HS-5 (cell line): ENCODE data around the gene TUBA1A.
"Not testable (repeated sequence)": the region's sequence is repeated elsewhere in the genome, so short reads cannot be mapped to it uniquely, and the experiment has no call there.

ENCODE experiments used
- DNase-seq: peaks from one replicate; pipeline ENCODE4 v3.0.0-alpha.2; 2012; ENCODE audit warnings: low read depth

Gene TUBA1A

DNA sequence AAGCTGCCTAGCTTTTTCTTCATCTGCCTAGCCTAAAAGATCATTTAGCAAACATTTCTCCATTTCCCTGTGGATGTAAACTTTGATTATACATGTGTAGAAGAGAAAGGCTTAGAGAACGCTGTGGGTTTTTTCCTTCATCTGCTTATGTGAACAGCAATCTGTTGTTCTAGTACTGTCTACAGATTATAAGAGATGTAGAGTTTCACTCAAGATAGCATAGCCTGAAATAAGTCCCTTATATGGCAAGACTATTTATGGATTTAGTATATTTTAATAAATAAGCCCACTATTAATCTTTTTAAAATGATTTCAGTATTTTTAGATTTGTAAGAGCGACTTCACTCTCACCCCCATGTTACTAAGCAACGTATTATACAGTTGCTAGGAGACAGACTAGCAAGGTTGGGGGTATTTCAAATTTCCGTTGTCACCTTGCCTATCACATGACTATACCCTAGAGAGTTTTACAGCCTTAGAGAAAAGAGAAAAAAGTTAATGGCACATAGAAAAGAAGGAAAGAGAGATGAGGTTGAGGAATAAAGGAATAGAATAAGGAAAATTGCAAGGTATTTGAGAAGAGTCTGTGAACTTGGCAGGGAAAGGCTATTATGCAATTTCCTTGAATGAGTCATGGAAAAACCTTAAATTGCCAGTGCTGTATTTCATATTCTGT, 12.2 kb upstream of the TUBA1A start:
- no peak for DNase-seq

GRCh38 chr12:49198431-49199155, 9.7 kb upstream of the TUBA1A start:
- peak; percentile 87 for DNase-seq

DNA sequence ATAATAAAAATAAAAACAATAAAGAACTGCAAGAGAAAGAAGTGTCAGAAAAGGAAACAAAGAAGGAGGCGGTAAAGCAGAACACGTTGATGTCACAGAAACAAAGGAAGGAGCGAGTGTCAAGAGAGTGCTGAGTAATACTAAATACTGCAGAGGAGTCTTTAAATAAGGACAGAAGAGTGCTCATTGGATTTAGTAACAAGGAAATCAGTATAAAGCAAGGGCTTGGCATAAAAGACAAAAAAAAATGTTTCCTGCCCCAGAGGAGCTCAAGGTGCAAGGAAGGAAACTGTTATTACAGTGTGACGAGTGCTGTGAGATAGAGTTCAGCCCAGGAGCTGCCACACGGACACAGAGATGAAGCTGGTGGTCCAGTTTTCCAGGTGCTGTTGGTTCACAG, 8.4 kb upstream of the TUBA1A start:
- DNase-seq: no peak

- DNase-seq: no peak
Measured at GRCh38 chr12:49195736-49196135, 6.9 kb upstream of the TUBA1A start.

DNA sequence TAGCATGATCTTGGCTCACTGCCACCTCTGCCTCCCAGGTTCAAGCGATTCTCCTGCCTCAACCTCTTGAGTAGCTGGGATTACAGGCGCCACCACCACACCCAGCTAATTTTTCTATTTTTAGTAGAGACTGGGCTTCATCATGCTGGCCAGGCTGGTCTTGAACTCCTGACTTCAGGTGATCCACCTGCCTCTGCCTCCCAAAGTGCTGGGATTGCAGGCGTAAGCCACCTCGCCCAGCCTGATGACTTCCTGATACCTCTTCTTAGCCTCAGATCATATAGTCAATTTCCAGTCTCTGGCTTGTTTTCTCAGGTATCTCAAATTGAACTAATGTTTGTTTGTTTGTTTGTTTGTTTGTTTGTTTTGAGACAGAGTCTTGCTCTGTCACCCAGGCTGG, 4.9 kb upstream of the TUBA1A start:
- DNase-seq: not testable (repeated sequence)

DNA sequence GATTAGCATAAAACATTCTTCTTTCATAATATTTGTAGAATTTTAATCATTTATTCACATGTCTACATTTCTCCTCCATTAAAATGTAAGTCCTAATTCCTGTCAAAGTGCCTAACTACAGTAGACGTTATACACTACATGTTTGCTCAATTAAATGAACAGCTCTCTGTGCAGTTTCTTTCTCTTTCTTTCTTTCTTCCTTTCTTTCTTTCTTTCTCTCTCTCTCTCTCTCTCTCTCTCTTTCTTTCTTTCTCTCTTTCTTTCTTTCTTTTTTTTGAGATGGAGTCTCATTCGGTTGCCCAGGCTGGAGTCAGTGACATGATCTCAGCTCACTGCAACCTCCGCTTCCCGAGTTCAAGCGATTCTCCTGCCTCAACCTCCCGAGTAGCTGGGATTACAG, 2.6 kb upstream of the TUBA1A start:
- DNase-seq: not testable (repeated sequence)

- no peak for DNase-seq
Measured at GRCh38 chr12:49190974-49191373, 2.1 kb upstream of the TUBA1A start.

- no peak for DNase-seq
Measured at GRCh38 chr12:49189731-49190716, 1.1 kb upstream of the TUBA1A start.

- DNase-seq: peak; percentile 54
Measured at GRCh38 chr12:49188201-49188915, 522 bp downstream of the TUBA1A start.

DNA sequence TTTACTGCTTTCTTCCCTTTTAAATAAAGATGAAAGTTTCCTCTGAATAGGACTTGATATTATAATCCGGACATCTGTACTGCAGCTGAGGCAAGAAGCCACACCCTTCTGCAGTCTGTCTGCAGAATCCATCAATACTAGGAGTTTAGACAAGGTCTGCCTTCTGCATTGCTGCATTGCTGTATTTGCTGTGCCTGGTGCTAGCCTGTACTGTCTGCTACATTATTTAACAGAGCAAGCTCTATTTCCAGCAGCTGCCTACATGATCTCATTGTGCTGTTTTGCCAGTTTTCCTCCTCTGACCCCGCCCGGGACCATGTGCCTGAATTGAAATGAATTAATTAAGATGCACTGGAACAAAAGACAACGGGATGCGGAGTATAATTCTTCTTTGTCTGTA, 1.7 kb downstream of the TUBA1A start:
- no peak for DNase-seq

DNA sequence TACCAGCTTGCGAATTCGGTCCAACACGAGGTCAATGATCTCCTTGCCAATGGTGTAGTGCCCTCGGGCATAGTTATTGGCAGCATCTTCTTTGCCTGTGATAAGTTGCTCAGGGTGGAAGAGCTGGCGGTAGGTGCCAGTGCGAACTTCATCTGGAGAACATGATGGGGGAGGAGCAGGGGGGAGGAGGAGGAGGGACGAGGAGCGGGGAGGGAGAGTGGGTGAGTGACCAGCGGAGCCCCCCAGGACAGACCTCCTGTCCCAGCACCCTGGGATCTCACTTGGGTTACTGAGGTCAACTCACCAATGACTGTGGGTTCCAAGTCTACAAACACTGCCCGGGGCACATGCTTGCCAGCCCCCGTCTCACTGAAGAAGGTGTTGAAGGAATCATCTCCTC, 2.6 kb downstream of the TUBA1A start:
- DNase-seq: not testable (repeated sequence)

- not testable (repeated sequence) for DNase-seq
Measured at GRCh38 chr12:49184697-49185096, 4.2 kb downstream of the TUBA1A start.

DNA sequence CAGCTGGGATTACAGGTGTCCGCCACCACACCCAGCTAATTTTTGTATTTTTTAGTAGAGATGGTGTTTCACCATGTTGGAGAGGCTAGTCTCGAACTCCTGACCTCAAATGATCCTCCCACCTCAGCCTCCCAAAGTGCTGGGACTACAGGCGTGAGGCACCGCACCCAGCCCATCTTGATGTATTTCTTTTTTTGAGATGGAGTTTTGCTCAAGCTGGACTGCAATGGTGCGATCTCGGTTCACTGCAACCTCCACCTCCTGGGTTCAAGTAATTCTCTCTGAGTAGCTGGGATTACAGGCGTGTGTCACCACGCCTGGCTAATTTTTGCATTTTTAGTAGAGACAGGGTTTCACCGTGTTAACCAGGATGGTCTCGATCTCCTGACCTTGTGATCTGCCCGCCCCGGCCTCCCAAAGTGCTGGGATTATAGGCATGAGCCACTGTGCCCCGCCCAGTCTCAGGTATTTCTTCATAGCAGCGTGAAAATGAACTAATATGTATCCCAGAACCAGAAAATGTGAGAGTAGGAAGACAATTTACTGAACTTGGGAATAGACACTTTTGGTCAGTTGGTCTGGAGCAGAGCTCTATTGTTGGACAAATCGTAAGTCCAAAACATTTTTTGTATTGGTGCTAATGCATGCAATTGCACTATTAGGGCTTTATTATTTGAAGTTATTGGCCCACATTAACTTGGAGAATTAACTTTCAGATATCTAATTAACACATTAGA, 5.5 kb downstream of the TUBA1A start:
- not testable (repeated sequence) for DNase-seq

DNA sequence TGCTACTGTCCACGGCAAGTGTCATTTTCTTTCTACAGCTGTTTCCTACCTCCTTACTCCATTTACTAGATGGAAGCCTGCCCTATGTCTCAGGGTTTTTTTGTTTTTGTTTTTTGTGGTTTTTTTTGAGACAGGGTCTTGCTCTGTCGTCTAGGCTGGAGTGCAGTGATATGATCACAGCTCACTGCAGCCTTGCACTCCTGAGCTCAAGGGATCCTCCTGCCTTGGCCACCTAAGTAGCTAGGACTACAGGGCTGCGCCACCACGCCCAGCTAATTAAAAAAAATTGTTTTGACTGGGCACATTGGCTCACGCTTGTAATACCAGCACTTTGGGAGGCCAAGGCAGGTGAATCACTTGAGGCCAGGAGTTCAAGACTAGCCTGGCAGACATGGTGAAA, 14.7 kb downstream of the TUBA1A start:
- no peak for DNase-seq

- no peak for DNase-seq
Measured at GRCh38 chr12:49170924-49171323, 18.0 kb downstream of the TUBA1A start.

DNA sequence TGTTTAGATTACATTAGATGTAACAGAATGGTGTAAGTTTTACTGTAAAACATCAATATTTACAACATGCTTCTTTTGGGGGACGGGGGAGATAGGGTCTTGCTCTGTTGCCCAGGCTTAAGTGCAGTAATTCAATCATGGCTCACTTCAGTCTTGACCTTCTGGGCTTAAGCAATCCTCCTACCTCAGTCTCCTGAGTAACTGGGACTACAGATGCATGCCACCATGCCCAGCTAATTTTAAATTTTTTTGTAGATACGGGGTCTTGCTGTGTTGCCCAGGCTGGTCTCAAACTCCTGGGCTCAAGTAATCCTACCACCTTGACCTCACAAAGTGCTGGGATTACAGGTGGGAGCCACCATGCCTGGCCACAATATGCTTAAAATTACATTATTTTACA, 23.8 kb downstream of the TUBA1A start:
- DNase-seq: no peak

- not testable (repeated sequence) for DNase-seq
Measured at GRCh38 chr12:49161901-49162300, 27.0 kb downstream of the TUBA1A start.

GRCh38 chr12:49161092-49161795, 27.6 kb downstream of the TUBA1A start:
- DNase-seq: no peak

DNA sequence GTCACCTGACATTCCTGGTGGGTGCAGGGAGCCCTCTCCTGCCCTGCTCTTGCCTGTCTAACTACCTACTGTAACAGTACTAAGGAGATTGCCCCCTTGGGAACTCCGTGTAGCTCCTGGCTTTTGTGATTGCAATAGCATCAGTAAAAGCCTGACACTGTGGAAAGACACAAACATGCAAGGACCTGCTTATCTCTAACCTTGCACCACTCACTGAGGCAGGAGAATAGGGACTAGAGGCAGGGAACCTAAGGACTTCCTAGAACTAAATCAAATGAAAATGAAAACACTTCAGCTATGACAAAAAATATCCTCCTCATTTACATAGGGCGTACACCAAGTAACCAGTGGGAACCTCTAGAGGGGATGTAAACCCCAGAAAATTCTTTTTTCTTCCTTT, 28.5 kb downstream of the TUBA1A start:
- no peak for DNase-seq

- no peak for DNase-seq
Measured at GRCh38 chr12:49154221-49154620, 34.7 kb downstream of the TUBA1A start.

- no peak for DNase-seq
Measured at GRCh38 chr12:49147384-49147783, 41.5 kb downstream of the TUBA1A start.
